ENCODE measurements around the gene MPZL2. TPM values are rescaled to one million over a fixed set of nuclear protein-coding genes. Genes with fewer than 3 reads are reported as not detected.

Gene MPZL2
- total and polyA plus RNA-seq, 10 of the 15 experiments (the other 5 are each of a cell fraction or from before 2014, with no cell fraction given): 0.81 to 4.8 (median 3.1) TPM

DNA sequence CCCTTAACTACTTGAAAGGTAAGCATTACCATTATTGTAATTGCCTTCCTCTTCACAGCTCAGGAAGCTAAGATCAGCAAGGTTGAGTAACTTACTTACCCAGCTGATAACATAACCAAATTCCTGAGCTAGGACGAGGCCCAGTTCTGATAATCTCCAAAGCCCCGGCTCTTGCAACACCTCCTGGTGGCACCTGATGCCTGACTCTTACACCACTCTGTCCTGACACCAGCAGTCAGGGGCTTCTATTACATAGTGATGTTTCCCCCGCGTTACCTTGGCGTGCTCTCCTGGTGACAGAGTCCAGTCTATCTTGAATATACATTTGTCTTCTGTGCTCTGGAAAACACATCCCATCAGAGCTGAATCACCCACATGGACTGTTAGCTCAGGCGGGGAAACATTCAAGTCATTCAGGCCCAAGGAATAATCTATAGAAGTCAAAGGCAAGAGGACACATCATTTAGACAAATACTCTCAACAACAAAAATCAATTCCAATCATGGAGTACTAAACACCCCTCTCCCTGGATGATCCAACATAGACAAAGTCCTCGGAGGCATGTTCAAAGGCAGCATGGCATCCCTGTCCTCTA is 51.9 kb downstream of the MPZL2 start:
- Histone ChIP-seq H2AFZ (ENCODE audit: control insufficient read depth, low read depth, low read length) (no peak overlapping the region), H3K27me3 (replicated peaks in 1 of 2; ENCODE audit: control insufficient read depth in 2 of 2, insufficient read depth in 2 of 2, low read length in 1 of 2) (no peaks in the 10 kb centered on the region), H3K4me3 (no peak overlapping the region), H3K27ac (ENCODE audit: control insufficient read depth, insufficient read depth) (no peak overlapping the region), H3K4me2 (ENCODE audit: control insufficient read depth, insufficient read depth) (no peak overlapping the region), H3K79me2 (ENCODE audit: control insufficient read depth, insufficient read depth, low read length) (no peaks in the 10 kb centered on the region), H3K9me3 (replicated peaks; ENCODE audit: control insufficient read depth, insufficient read depth, low read length) (no peaks in the 10 kb centered on the region; the same call in 2 of the 3 replicates), H3K9ac (ENCODE audit: control insufficient read depth, insufficient read depth, low read length) (no peak overlapping the region), H3K4me1 (ENCODE audit: control insufficient read depth, insufficient read depth, low read length) (peaks cover 34% of the 10 kb centered on the region), H4K20me1 (ENCODE audit: control insufficient read depth, insufficient read depth) (no peaks in the 10 kb centered on the region), H3K36me3 (ENCODE audit: control insufficient read depth in 2 of 2, insufficient read depth in 2 of 2, low read length in 1 of 2) (no peaks in the 10 kb centered on the region)
- in situ Hi-C loops (cut with MboI): no loop called here
- no peak for ATAC-seq
- intact Hi-C loops (cut with micrococcal nuclease; ENCODE audit: unreplicated experiment): no loop called here
- no peak for FAIRE-seq
- ChIA-PET SMC1A (ENCODE audit: uncharacterized antibody, unreplicated experiment) (interaction anchor here (1.0 to 3.4 kb wide), 11 partner anchors 10 to 99 kb away, joined by 3 to 17 read pairs (median 3); no protein-coding TSS in a partner anchor), POLR2A (interaction anchor here (1.2 kb wide), 1 partner anchor 15 kb away, joined by 3 read pairs; no protein-coding TSS in a partner anchor), RAD21 (ENCODE audit: unreplicated experiment) (interaction anchor here (1.1 to 1.5 kb wide), 3 partner anchors 8 to 75 kb away, joined by 3 to 6 read pairs (median 3); partner anchors contain the start of gene JAML), CTCF (interaction anchor here (0.6 to 6.9 kb wide), 11 partner anchors 10 to 276 kb away, joined by 3 to 62 read pairs (median 4); partner anchors contain the start of gene JAML)
- BruUV-seq (replicated peaks): no TSS peak
- no peak for DNase-seq (ENCODE audit: low read depth, low spot score)
- TF ChIP-seq ZNF622 (IDR thresholded peaks at IDR 0.05) (no peak), MYC (IDR thresholded peaks at IDR 0.05; ENCODE audit: insufficient read depth, insufficient read length, insufficient replicate concordance, low read length, severe bottlenecking) (no peak), RAD21 (IDR thresholded peaks at IDR 0.05; ENCODE audit: insufficient read depth, low read depth, low read length) (no peak), SREBF1 (IDR thresholded peaks at IDR 0.05; ENCODE audit: low read length) (no peak), CBFB (IDR thresholded peaks at IDR 0.05; ENCODE audit: low read depth) (no peak), SIX5 (IDR thresholded peaks at IDR 0.05; ENCODE audit: low read depth, low read length, severe bottlenecking) (no peak), SMAD5 (IDR thresholded peaks at IDR 0.05; ENCODE audit: low read depth) (no peak), ZNF274 (IDR thresholded peaks at IDR 0.05; ENCODE audit: insufficient read depth, insufficient read length) (no peak), SUPT20H (IDR thresholded peaks at IDR 0.05; ENCODE audit: borderline replicate concordance, control insufficient read depth, low read depth, low read length) (no peak), CHD1 (IDR thresholded peaks at IDR 0.05; ENCODE audit: low read depth, low read length) (no peak), TCF7 (IDR thresholded peaks at IDR 0.05; ENCODE audit: borderline replicate concordance) (no peak), TAF1 (IDR thresholded peaks at IDR 0.05; ENCODE audit: borderline replicate concordance, low read depth, low read length) (no peak), FOXK2 (IDR thresholded peaks at IDR 0.05) (no peak), ZBED1 (IDR thresholded peaks at IDR 0.05; ENCODE audit: borderline replicate concordance) (no peak), KLF5 (IDR thresholded peaks at IDR 0.05; ENCODE audit: partially characterized antibody) (no peak)
- TF ChIP-seq, protein P1, sequence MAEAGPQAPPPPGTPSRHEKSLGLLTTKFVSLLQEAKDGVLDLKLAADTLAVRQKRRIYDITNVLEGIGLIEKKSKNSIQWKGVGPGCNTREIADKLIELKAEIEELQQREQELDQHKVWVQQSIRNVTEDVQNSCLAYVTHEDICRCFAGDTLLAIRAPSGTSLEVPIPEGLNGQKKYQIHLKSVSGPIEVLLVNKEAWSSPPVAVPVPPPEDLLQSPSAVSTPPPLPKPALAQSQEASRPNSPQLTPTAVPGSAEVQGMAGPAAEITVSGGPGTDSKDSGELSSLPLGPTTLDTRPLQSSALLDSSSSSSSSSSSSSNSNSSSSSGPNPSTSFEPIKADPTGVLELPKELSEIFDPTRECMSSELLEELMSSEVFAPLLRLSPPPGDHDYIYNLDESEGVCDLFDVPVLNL (IDR thresholded peaks at IDR 0.05; ENCODE audit: low read depth, low read length): no peak
- TF ChIP-seq, protein P2, sequence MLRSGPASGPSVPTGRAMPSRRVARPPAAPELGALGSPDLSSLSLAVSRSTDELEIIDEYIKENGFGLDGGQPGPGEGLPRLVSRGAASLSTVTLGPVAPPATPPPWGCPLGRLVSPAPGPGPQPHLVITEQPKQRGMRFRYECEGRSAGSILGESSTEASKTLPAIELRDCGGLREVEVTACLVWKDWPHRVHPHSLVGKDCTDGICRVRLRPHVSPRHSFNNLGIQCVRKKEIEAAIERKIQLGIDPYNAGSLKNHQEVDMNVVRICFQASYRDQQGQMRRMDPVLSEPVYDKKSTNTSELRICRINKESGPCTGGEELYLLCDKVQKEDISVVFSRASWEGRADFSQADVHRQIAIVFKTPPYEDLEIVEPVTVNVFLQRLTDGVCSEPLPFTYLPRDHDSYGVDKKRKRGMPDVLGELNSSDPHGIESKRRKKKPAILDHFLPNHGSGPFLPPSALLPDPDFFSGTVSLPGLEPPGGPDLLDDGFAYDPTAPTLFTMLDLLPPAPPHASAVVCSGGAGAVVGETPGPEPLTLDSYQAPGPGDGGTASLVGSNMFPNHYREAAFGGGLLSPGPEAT (IDR thresholded peaks at IDR 0.05; ENCODE audit: low read depth): no peak
- TF ChIP-seq, protein P3, sequence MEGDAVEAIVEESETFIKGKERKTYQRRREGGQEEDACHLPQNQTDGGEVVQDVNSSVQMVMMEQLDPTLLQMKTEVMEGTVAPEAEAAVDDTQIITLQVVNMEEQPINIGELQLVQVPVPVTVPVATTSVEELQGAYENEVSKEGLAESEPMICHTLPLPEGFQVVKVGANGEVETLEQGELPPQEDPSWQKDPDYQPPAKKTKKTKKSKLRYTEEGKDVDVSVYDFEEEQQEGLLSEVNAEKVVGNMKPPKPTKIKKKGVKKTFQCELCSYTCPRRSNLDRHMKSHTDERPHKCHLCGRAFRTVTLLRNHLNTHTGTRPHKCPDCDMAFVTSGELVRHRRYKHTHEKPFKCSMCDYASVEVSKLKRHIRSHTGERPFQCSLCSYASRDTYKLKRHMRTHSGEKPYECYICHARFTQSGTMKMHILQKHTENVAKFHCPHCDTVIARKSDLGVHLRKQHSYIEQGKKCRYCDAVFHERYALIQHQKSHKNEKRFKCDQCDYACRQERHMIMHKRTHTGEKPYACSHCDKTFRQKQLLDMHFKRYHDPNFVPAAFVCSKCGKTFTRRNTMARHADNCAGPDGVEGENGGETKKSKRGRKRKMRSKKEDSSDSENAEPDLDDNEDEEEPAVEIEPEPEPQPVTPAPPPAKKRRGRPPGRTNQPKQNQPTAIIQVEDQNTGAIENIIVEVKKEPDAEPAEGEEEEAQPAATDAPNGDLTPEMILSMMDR (IDR thresholded peaks at IDR 0.05 in 2 of 3, conservative IDR thresholded peaks at IDR 0.05 in 1 of 3; ENCODE audit: control insufficient read depth in 2 of 3, extremely low read depth in 1 of 3, insufficient read depth in 1 of 3, low read depth in 3 of 3, low read length in 3 of 3): no peak
- TF ChIP-seq, protein P4, sequence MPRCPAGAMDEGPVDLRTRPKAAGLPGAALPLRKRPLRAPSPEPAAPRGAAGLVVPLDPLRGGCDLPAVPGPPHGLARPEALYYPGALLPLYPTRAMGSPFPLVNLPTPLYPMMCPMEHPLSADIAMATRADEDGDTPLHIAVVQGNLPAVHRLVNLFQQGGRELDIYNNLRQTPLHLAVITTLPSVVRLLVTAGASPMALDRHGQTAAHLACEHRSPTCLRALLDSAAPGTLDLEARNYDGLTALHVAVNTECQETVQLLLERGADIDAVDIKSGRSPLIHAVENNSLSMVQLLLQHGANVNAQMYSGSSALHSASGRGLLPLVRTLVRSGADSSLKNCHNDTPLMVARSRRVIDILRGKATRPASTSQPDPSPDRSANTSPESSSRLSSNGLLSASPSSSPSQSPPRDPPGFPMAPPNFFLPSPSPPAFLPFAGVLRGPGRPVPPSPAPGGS (IDR thresholded peaks at IDR 0.05; ENCODE audit: borderline replicate concordance, insufficient read depth, low read depth, low read length, poor library complexity, severe bottlenecking): no peak
- WGBS (ENCODE audit: insufficient coverage, insufficient replicate concordance, low lambda C conversion rate, missing lambda C conversion rate): 73% methylated on average over 7 of the region's 7 CpGs

Data from GM12878 (cell line).